Measurements from ENCODE around the gene TSHZ2.

GRCh38 chr20:53408691-53409446 lies 436.7 kb downstream of the TSHZ2 start:
- TF ChIP-seq POLR2A (conservative IDR thresholded peaks at IDR 0.05) (no peak), POLR2AphosphoS5 (IDR thresholded peaks at IDR 0.05; ENCODE audit: control insufficient read depth, insufficient read depth, low read depth, low read length) (no peak), NFRKB (IDR thresholded peaks at IDR 0.05; ENCODE audit: low read depth) (no peak), MBD1 (CRISPR knock-in tag; IDR thresholded peaks at IDR 0.05) (no peak), POLR3A (IDR thresholded peaks at IDR 0.05; ENCODE audit: borderline replicate concordance, extremely low read depth, insufficient read depth, insufficient read length) (no peak), CTCF (IDR thresholded peaks at IDR 0.05 in 2 of 3, conservative IDR thresholded peaks at IDR 0.05 in 1 of 3; ENCODE audit: insufficient read depth in 2 of 3, low read depth in 1 of 3, low read length in 3 of 3) (no peak), ZNF639 (CRISPR knock-in tag; conservative IDR thresholded peaks at IDR 0.05 in 1 of 2, IDR thresholded peaks at IDR 0.05 in 1 of 2) (no peak), ZFX (CRISPR knock-in tag; IDR thresholded peaks at IDR 0.05) (no peak), FOXO4 (CRISPR knock-in tag; IDR thresholded peaks at IDR 0.05) (no peak), GTF2F1 (IDR thresholded peaks at IDR 0.05; ENCODE audit: low read depth, low read length) (no peak), CHD7 (IDR thresholded peaks at IDR 0.05; ENCODE audit: low read depth, low read length) (no peak)
